ENCODE measurements around the gene ZNF839. TPM values are rescaled to one million over a fixed set of nuclear protein-coding genes. Genes with fewer than 3 reads are reported as not detected.
"Not testable (repeated sequence)": the region's sequence is repeated elsewhere in the genome, so short reads cannot be mapped to it uniquely, and the experiment has no call there.

Gene ZNF839
- total RNA-seq, 1 donor from 2014 or later: 16.9 TPM

DNA sequence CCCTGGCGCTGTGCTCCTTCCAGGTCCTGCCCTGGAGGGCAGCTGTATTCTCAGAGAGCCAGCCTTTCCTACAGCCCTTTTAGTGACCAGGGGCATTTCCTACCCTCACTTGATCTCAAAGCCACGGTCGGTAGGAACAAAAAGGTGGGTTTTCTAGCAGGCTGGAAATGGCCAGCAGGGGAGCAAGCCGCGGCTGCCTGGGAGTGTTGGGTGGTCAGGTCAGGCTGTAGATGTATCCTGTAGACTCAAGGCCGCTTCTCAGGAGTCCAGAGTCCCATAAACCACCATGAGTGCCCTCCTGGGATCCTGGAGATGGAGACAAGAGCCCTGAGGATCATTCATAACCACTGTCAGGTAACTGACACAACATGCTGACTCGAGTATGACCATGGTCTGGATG lies 24.5 kb downstream of the ZNF839 start:
- TF ChIP-seq CTCF (conservative IDR thresholded peaks at IDR 0.05; ENCODE audit: low read depth, low read length): no peak
- H3K4me3 ChIP-seq (ENCODE audit: low read depth, low read length): no peak overlapping the region
- no peak for DNase-seq (ENCODE audit: low read depth)

DNA sequence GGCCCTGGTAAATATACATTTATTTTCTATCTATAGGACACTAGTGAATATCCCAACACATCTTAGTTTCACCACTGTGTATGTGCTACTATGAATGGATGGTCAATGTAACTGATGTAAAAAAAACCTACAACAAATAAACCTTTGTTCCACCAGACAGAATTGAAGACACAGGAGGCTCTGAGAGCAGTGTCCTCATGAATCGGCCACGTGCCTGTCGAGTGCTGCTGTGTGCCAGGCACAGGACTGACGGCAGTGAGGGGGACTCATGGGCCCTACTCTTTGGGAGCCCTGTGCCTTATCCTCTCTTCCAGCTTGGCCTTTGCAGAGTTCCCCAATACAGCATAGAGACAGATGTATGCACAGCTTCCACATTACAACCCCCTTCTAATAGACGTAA lies 24.9 kb downstream of the ZNF839 start:
- no peak for TF ChIP-seq CTCF (conservative IDR thresholded peaks at IDR 0.05; ENCODE audit: low read depth, low read length)
- no peak for DNase-seq (ENCODE audit: low read depth)
- H3K4me3 ChIP-seq (ENCODE audit: low read depth, low read length): no peak overlapping the region

- no peak for TF ChIP-seq CTCF (conservative IDR thresholded peaks at IDR 0.05; ENCODE audit: low read depth, low read length)
- no peak overlapping the region for H3K4me3 ChIP-seq (ENCODE audit: low read depth, low read length)
- DNase-seq (ENCODE audit: low read depth): no peak
Measured at GRCh38 chr14:102345232-102345631, 25.7 kb downstream of the ZNF839 start.

GRCh38 chr14:102346645-102347044 lies 27.1 kb downstream of the ZNF839 start:
- H3K4me3 ChIP-seq (ENCODE audit: low read depth, low read length): no peak overlapping the region
- no peak for DNase-seq (ENCODE audit: low read depth)
- no peak for TF ChIP-seq CTCF (conservative IDR thresholded peaks at IDR 0.05; ENCODE audit: low read depth, low read length)

- no peak for DNase-seq (ENCODE audit: low read depth)
- no peak for TF ChIP-seq CTCF (conservative IDR thresholded peaks at IDR 0.05; ENCODE audit: low read depth, low read length)
- H3K4me3 ChIP-seq (ENCODE audit: low read depth, low read length): no peak overlapping the region
Measured at GRCh38 chr14:102348376-102348775, 28.8 kb downstream of the ZNF839 start.

GRCh38 chr14:102351023-102351422 lies 31.5 kb downstream of the ZNF839 start:
- DNase-seq (ENCODE audit: low read depth): no peak
- H3K4me3 ChIP-seq (ENCODE audit: low read depth, low read length): no peak overlapping the region
- TF ChIP-seq CTCF (conservative IDR thresholded peaks at IDR 0.05; ENCODE audit: low read depth, low read length): no peak

DNA sequence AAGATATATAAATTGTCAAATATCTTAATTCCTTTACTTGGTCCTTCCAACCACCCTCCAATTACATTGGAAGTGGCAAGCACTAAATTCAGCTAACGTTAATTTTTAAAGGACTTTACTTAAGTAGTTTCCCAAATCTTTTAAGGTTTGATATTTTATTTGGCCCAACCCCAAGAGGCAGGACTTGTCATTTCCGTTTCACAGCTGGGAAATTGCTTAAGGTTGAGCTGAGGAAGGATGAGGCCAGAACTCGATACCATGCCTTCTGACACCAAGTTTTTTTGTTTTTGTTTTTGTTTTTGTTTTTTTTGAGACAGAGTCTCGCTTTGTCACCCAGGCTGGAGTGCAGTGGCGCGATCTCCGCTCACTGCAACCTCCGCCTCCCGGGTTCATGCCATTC lies 32.0 kb downstream of the ZNF839 start:
- H3K4me3 ChIP-seq (ENCODE audit: low read depth, low read length); DNase-seq (ENCODE audit: low read depth): not testable (repeated sequence)

DNA sequence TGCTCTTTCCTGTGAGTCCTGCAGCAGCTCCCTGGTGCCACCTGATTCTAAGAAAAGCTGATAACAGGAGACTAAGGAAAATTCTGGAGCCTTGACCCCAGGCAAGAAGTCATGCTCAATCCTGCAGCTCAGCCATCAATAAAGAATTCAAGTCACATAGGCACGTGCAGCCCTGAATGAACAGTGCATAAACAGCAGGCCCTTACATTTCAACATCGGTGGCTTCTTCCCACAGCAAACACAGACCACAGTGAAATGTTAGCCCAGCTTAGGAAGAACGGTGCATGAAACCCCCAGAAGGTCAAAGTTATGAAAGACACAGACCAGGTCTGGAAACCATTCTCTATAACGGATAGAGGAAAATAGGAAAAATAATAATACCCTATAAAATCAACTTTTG lies 32.7 kb downstream of the ZNF839 start:
- H3K4me3 ChIP-seq (ENCODE audit: low read depth, low read length): no peak overlapping the region
- no peak for TF ChIP-seq CTCF (conservative IDR thresholded peaks at IDR 0.05; ENCODE audit: low read depth, low read length)
- no peak for DNase-seq (ENCODE audit: low read depth)
